HEK293T (cell line): ENCODE measurements around the gene RHOBTB3.

Experiments used
- CTCF ChIA-PET: fragments of 350-600 bp; formaldehyde crosslinking; extraction: SDS; loops from one replicate; lab custom pipeline; 2021; ENCODE audit warnings: antibody characterized with exemption, inconsistent platforms; lab: Yijun Ruan, JAX
- POLR2A ChIA-PET: fragments of 350-600 bp; formaldehyde crosslinking; extraction: SDS; loops from one replicate; lab custom pipeline; 2020; ENCODE audit warnings: antibody characterized with exemption, inconsistent platforms; lab: Yijun Ruan, JAX
- DNase-seq: peaks from one replicate; pipeline ENCODE4 v3.0.0; 2012; ENCODE audit warnings: mixed read lengths; ENCODE audit errors: extremely low spot score
- ARNT ChIP-seq: fragments of 450-650 bp; IDR thresholded peaks from 2 replicates; pipeline ENCODE4 v1.6.1; 2017; ENCODE audit warnings: mild to moderate bottlenecking
- BHLHE40 ChIP-seq: fragments of 450-650 bp; IDR thresholded peaks from 2 replicates; pipeline ENCODE4 v1.6.1; 2016; ENCODE audit warnings: mild to moderate bottlenecking, moderate library complexity, borderline replicate concordance
- CTBP1 ChIP-seq: fragments of 450-650 bp; IDR thresholded peaks from 2 replicates; pipeline ENCODE4 v1.6.1; 2016; ENCODE audit warnings: borderline replicate concordance
- ELF4 ChIP-seq: fragments of 450-650 bp; IDR thresholded peaks from 2 replicates; pipeline ENCODE4 v1.6.1; 2017; ENCODE audit warnings: antibody characterized with exemption
- FOXA1 ChIP-seq: fragments of 450-650 bp; IDR thresholded peaks from 2 replicates; pipeline ENCODE4 v1.6.1; 2016; ENCODE audit warnings: mild to moderate bottlenecking
- FOXK2 ChIP-seq: fragments of 450-650 bp; IDR thresholded peaks from 2 replicates; pipeline ENCODE4 v1.6.1; 2016; ENCODE audit warnings: mild to moderate bottlenecking
- FOXM1 ChIP-seq: fragments of 450-650 bp; IDR thresholded peaks from 2 replicates; pipeline ENCODE4 v1.6.1; 2017; ENCODE audit warnings: mild to moderate bottlenecking, borderline replicate concordance
- HDGF ChIP-seq: fragments of 450-650 bp; IDR thresholded peaks from 2 replicates; pipeline ENCODE4 v1.6.1; 2017; ENCODE audit warnings: antibody characterized with exemption, borderline replicate concordance
- L3MBTL2 ChIP-seq: fragments of 450-650 bp; conservative IDR thresholded peaks from 2 replicates; pipeline ENCODE4 v1.6.1; 2016; ENCODE audit warnings: mild to moderate bottlenecking
- LEF1 ChIP-seq: fragments of 450-650 bp; IDR thresholded peaks from 2 replicates; pipeline ENCODE4 v1.6.1; 2017; ENCODE audit warnings: mild to moderate bottlenecking, borderline replicate concordance
- NFRKB ChIP-seq: fragments of 450-650 bp; IDR thresholded peaks from 2 replicates; pipeline ENCODE4 v1.6.1; 2016; ENCODE audit warnings: mild to moderate bottlenecking, moderate library complexity
- PKNOX1 ChIP-seq: fragments of 450-650 bp; IDR thresholded peaks from 2 replicates; pipeline ENCODE4 v1.6.1; 2016
- SP1 ChIP-seq: fragments of 450-650 bp; IDR thresholded peaks from 2 replicates; pipeline ENCODE4 v1.6.1; 2017
- SUZ12 ChIP-seq: fragments of 450-650 bp; IDR thresholded peaks from 2 replicates; pipeline ENCODE4 v1.6.1; 2016; ENCODE audit warnings: mild to moderate bottlenecking
- ZNF384 ChIP-seq: fragments of 450-650 bp; IDR thresholded peaks from 2 replicates; pipeline ENCODE4 v1.6.1; 2016

The RHOBTB3 gene

GRCh38 chr5:95726811-95727763 lies 4.0 kb upstream of the RHOBTB3 start:
- TF ChIP-seq ZNF384 (no peak), SP1 (no peak), NFRKB (no peak), ARNT (no peak), CTBP1 (no peak), SUZ12 (no peak), ELF4 (no peak)
- no peak for DNase-seq
- ChIA-PET POLR2A (interaction anchor here (1.2 kb wide), 1 partner anchor 80 kb away, joined by 3 read pairs; the partner anchor contains the start of gene RFESD), CTCF (interaction anchor here (0.5 kb wide), 1 partner anchor 63 kb away, joined by 3 read pairs; no protein-coding TSS in a partner anchor)

- TF ChIP-seq SUZ12 (no peak), FOXK2 (no peak)
- ChIA-PET POLR2A (interaction anchor here (1.2 kb wide), 1 partner anchor 81 kb away, joined by 3 read pairs; the partner anchor contains the start of gene RFESD), CTCF (no interaction called here)
- no peak for DNase-seq
Observed at GRCh38 chr5:95727764-95728191, 3.4 kb upstream of the RHOBTB3 start.

- TF ChIP-seq SUZ12 (no peak), PKNOX1 (no peak), LEF1 (no peak)
- ChIA-PET CTCF (no interaction called here), POLR2A (interaction anchor here (1.2 kb wide), 1 partner anchor 82 kb away, joined by 3 read pairs; the partner anchor contains the start of gene RFESD)
- DNase-seq = no peak
Observed at GRCh38 chr5:95728494-95729114, 2.5 kb upstream of the RHOBTB3 start.

GRCh38 chr5:95729115-95730010 lies 1.8 kb upstream of the RHOBTB3 start:
- ChIA-PET POLR2A (no interaction called here), CTCF (interaction anchor here (1.4 kb wide), 1 partner anchor 82 kb away, joined by 3 read pairs; the partner anchor contains the start of gene RFESD)
- TF ChIP-seq L3MBTL2 (no peak), ARNT (no peak), HDGF (no peak)
- no peak for DNase-seq

- ChIA-PET POLR2A (interaction anchor here (0.7 to 2.9 kb wide), 22 partner anchors 8 to 105 kb away, joined by 3 to 46 read pairs (median 5); partner anchors contain the start of genes GLRX and RFESD), CTCF (interaction anchor here (0.8 to 1.4 kb wide), 4 partner anchors 7 to 83 kb away, joined by 3 read pairs; partner anchors contain the start of gene RFESD)
- no peak for TF ChIP-seq FOXA1
- TF ChIP-seq ZNF384 = no peak
- TF ChIP-seq NFRKB = no peak
- TF ChIP-seq BHLHE40 = no peak
- DNase-seq = no peak
Observed at GRCh38 chr5:95730011-95730700, 980 bp upstream of the RHOBTB3 start.

- POLR2A ChIA-PET = interaction anchor here (0.6 to 2.9 kb wide), 16 partner anchors 10 to 1145 kb away, joined by 3 to 46 read pairs (median 5); partner anchors contain the start of genes CAST, GLRX and RFESD
- CTCF ChIA-PET = interaction anchor here (0.6 to 1.7 kb wide), 5 partner anchors 9 to 174 kb away, joined by 3 to 4 read pairs (median 4); no protein-coding TSS in a partner anchor
- TF ChIP-seq FOXM1 (0 out of 2 replicates have a peak, but pooled peaks have one; percentile 6), FOXA1 (no peak)
- DNase-seq = peak; percentile 54
Observed at GRCh38 chr5:95731571-95732554, 727 bp downstream of the RHOBTB3 start.
